Measurements from ENCODE around the gene ATG101. TPM values are rescaled to one million over a fixed set of nuclear protein-coding genes. Genes with fewer than 3 reads are reported as not detected.

ATG101 gene
- total and polyA plus RNA-seq, 2 experiments from 2014 or later = 27.7 to 60.3 TPM

GRCh38 chr12:52063981-52064649, 5.7 kb upstream of the ATG101 start:
- TF ChIP-seq REST (IDR thresholded peaks at IDR 0.05; ENCODE audit: unreplicated experiment) = no peak
- TF ChIP-seq ZNF114 (CRISPR knock-in tag; IDR thresholded peaks at IDR 0.05) = no peak
- TF ChIP-seq CTCF (conservative IDR thresholded peaks at IDR 0.05; ENCODE audit: low read depth in 2 of 2) = no peak
- no peak for TF ChIP-seq ZNF462 (CRISPR knock-in tag; IDR thresholded peaks at IDR 0.05)
- no peak for TF ChIP-seq JUNB (IDR thresholded peaks at IDR 0.05; ENCODE audit: unreplicated experiment)
- no peak for TF ChIP-seq EZH2phosphoT487 (IDR thresholded peaks at IDR 0.05; ENCODE audit: unreplicated experiment)
- TF ChIP-seq STAT1 (IDR thresholded peaks at IDR 0.05; ENCODE audit: unreplicated experiment) = no peak
- no peak for TF ChIP-seq ZNF331 (CRISPR knock-in tag; IDR thresholded peaks at IDR 0.05; ENCODE audit: low read depth)
- Mint-ChIP-seq H3K27ac (no peak overlapping the region), H3K36me3 (ENCODE audit: low read depth) (no peaks in the 10 kb centered on the region; the same call in 2 of the 3 replicates), H3K4me1 (peaks cover 2% of the 10 kb centered on the region; the same call in 1 of the 3 replicates), H3K27me3 (ENCODE audit: insufficient read depth, low read depth, poor library complexity) (peaks cover 9% of the 10 kb centered on the region), H3K9me3 (no peaks in the 10 kb centered on the region), H3K4me3 (no peak overlapping the region)
- H3K27me3 ChIP-seq (ENCODE audit: insufficient read depth) = no peaks in the 10 kb centered on the region
- no peak overlapping the region for H3K4me3 ChIP-seq
- H3K4me1 ChIP-seq (ENCODE audit: insufficient read depth) = no peaks in the 10 kb centered on the region
- no peak for ATAC-seq
- H3K79me2 ChIP-seq (replicated peaks; ENCODE audit: insufficient read depth) = no peaks in the 10 kb centered on the region
- H3K27ac ChIP-seq (ENCODE audit: low read depth) = no peak overlapping the region
- no peak overlapping the region for H3K4me2 ChIP-seq
- no peaks in the 10 kb centered on the region for H3K36me3 ChIP-seq (ENCODE audit: insufficient read depth)
- no peaks in the 10 kb centered on the region for H3K9me2 ChIP-seq (ENCODE audit: insufficient read depth)
- no peak for DNase-seq (ENCODE audit: low spot score)
- no peaks in the 10 kb centered on the region; the same call in 1 of the 2 replicates for H3F3A ChIP-seq (replicated peaks; ENCODE audit: low read depth)
- no peak overlapping the region for H2AFZ ChIP-seq
- H4K20me1 ChIP-seq (replicated peaks; ENCODE audit: insufficient read depth) = no peaks in the 10 kb centered on the region
